Stimulated activated naive B cell treated with anti-CD40 and anti-IgM and Interleukin-4, amounts not matched to agents 10 μg/mL and 1 μg/mL and 100 μg/mL, for 72 hours (primary cell): ENCODE results near the gene FOXC1.

Experiments
- ATAC-seq, 2 donors: fragments of 150-1000 bp; cut with Tn5 transposase; replicated peaks; 2 replicates each; pipeline ENCODE4 v1.10.0; 2021; ENCODE audit warnings: moderate library complexity in 1 of 2
- DNase-seq: peaks from one replicate; pipeline ENCODE4 v3.0.0; 2021
- H3K27ac Mint-ChIP-seq: one replicate; pipeline ENCODE4 v1.8.0; 2022; ENCODE audit warnings: mild to moderate bottlenecking, mixed read lengths
- H3K27me3 Mint-ChIP-seq, 2 donors: one replicate each; pipeline ENCODE4 v1.8.0; 2022; ENCODE audit warnings: mixed read lengths in 2 of 2
- H3K36me3 Mint-ChIP-seq, 2 donors: one replicate each; pipeline ENCODE4 v1.8.0; 2022; ENCODE audit warnings: mixed read lengths in 2 of 2, mild to moderate bottlenecking in 1 of 2
- H3K4me1 Mint-ChIP-seq, 2 donors: one replicate each; pipeline ENCODE4 v1.8.0; 2022; ENCODE audit warnings: mixed read lengths in 2 of 2, mild to moderate bottlenecking in 1 of 2
- H3K4me3 Mint-ChIP-seq, 2 donors: one replicate each; pipeline ENCODE4 v1.8.0; 2022; ENCODE audit warnings: mild to moderate bottlenecking in 2 of 2, mixed read lengths in 2 of 2, moderate library complexity in 1 of 2
- H3K9me3 Mint-ChIP-seq, 2 donors: one replicate each; pipeline ENCODE4 v1.8.0; 2022; ENCODE audit warnings: mixed read lengths in 2 of 2, mild to moderate bottlenecking in 1 of 2

FOXC1 gene

GRCh38 chr6:1616701-1617463 lies 7.2 kb downstream of the FOXC1 start:
- Mint-ChIP-seq H3K9me3 (no peaks in the 10 kb centered on the region), H3K4me1 (peaks cover 10 to 19% of the 10 kb centered on the region in 2 donors), H3K27ac (no peak overlapping the region), H3K4me3 (no peak overlapping the region), H3K27me3 (peaks cover 29 to 47% of the 10 kb centered on the region in 2 donors), H3K36me3 (peaks cover 0 to 4% of the 10 kb centered on the region in 2 donors)
- DNase-seq (no peak), ATAC-seq (no peak)

DNA sequence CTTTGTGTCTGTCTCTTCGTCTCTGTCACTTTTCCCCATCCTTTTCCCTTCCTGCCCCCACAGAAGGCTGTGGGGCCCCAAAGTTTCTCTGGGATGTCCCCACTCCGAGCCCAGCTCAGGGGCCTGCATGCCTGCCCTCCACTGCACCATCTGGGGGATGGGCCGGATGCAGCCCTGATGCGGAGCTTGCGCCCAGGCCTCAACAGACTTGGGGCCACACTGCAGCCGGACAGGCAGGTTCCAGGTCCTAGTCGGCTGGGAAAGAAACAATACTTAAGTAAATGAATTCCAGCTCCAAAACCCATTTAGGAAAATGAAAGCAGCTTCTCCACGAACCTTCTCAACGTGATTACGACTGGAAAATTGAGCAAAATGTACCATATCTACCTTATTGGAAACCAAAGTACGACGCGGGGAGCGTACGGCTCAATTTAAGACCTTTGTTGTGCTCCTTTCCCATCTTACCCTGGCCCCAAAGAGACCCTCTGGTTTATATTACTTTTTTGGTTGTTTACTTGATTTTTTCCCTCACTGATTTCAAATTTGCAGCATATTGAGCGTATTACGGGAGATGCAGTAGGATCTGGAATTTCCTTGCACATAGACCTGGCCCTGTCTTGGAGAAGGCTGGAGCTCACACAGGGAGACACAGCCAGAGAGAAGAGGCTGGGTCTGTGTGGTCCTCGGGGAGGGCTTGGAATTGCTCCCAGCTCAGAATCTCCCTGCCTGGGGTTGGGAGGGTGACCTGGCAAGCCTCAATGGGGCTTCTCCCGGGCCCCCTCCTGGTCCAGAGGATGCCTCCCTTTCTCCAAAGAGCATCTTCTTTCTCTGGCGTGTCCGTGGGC lies 8.0 kb downstream of the FOXC1 start:
- ATAC-seq: no peak
- Mint-ChIP-seq H3K9me3 (no peaks in the 10 kb centered on the region), H3K36me3 (peaks cover 6 to 11% of the 10 kb centered on the region in 2 donors), H3K4me3 (no peak overlapping the region), H3K27ac (peak overlapping the region; percentile 7), H3K27me3 (peaks cover 28 to 50% of the 10 kb centered on the region in 2 donors), H3K4me1 (peaks cover 6 to 14% of the 10 kb centered on the region in 2 donors)
- no peak for DNase-seq

- Mint-ChIP-seq H3K4me3 (peak overlapping the region; percentile 29 to 41), H3K36me3 (peaks cover 7 to 16% of the 10 kb centered on the region in 2 donors), H3K4me1 (peaks cover 6 to 14% of the 10 kb centered on the region in 2 donors), H3K27me3 (peaks cover 29 to 58% of the 10 kb centered on the region in 2 donors), H3K9me3 (no peaks in the 10 kb centered on the region), H3K27ac (peak overlapping the region; percentile 27)
- ATAC-seq (no peak), DNase-seq (no peak)
These were observed 8.8 kb downstream of the FOXC1 start for GRCh38 chr6:1618311-1619097.

GRCh38 chr6:1619098-1619672 lies 9.5 kb downstream of the FOXC1 start:
- Mint-ChIP-seq H3K4me1 (peaks cover 6 to 14% of the 10 kb centered on the region in 2 donors), H3K36me3 (peaks cover 8 to 18% of the 10 kb centered on the region in 2 donors), H3K27ac (no peak overlapping the region), H3K27me3 (peaks cover 32 to 62% of the 10 kb centered on the region in 2 donors), H3K4me3 (peak overlapping the region in 1 of 2 donors; percentile 30), H3K9me3 (no peaks in the 10 kb centered on the region)
- DNase-seq: no peak
- ATAC-seq: no peak

DNA sequence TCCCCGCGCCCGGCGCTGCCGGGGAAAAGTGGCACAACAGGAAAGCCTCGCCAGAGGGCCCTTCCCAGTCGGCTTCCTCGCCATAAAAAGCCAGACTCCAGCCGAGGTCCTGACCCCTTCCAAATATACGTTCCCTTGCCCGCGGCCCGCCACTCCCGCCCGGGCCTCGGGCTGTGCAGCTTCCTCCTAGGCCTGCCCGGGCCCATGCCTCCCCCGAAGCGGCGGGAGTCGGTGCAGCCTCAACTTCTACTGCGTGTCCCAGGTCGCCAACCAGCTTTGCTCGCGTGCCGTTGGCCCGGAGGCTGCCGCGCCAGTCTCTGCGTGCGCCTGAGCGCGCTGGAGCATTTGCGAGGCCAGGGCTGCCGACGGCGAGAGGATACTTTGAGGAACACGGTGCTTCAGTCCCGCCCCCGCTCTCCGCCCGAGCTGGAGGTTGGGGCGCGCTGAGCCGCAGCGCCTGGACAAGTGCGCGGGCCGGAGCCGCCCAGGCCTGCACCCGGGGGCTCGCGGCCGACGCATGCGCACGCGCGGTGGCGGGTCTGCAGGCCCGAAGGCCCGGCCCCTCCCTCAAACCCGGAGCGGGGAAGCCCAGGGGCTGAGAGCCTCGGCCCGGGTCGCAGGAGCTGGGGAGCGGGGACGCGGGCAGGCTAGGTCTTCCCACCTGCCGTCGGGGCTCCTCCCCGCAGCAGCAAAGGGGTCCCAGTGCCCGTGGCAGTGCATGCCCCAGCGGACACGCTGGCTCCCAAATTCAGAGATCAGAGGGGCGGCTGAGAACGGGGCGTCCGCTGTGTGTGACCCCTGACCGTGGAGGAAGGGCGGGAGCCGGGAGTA lies 10.2 kb downstream of the FOXC1 start:
- Mint-ChIP-seq H3K9me3 (no peaks in the 10 kb centered on the region), H3K27me3 (peaks cover 32 to 69% of the 10 kb centered on the region in 2 donors), H3K36me3 (peaks cover 8 to 18% of the 10 kb centered on the region in 2 donors), H3K27ac (no peak overlapping the region), H3K4me1 (peaks cover 6 to 15% of the 10 kb centered on the region in 2 donors), H3K4me3 (peak overlapping the region; percentile 61 to 76)
- ATAC-seq: peak; percentile 40 to 50
- no peak for DNase-seq

- H3K27ac Mint-ChIP-seq: no peak overlapping the region
- H3K9me3 Mint-ChIP-seq: no peaks in the 10 kb centered on the region
- ATAC-seq: no peak
- no peak for DNase-seq
- peak overlapping the region in 1 of 2 donors; percentile 2 for H3K4me3 Mint-ChIP-seq
- peaks cover 9 to 22% of the 10 kb centered on the region in 2 donors for H3K4me1 Mint-ChIP-seq
- peaks cover 39 to 71% of the 10 kb centered on the region in 2 donors for H3K27me3 Mint-ChIP-seq
- peaks cover 8 to 18% of the 10 kb centered on the region in 2 donors for H3K36me3 Mint-ChIP-seq
These were observed 10.9 kb downstream of the FOXC1 start for GRCh38 chr6:1620504-1621069.

DNA sequence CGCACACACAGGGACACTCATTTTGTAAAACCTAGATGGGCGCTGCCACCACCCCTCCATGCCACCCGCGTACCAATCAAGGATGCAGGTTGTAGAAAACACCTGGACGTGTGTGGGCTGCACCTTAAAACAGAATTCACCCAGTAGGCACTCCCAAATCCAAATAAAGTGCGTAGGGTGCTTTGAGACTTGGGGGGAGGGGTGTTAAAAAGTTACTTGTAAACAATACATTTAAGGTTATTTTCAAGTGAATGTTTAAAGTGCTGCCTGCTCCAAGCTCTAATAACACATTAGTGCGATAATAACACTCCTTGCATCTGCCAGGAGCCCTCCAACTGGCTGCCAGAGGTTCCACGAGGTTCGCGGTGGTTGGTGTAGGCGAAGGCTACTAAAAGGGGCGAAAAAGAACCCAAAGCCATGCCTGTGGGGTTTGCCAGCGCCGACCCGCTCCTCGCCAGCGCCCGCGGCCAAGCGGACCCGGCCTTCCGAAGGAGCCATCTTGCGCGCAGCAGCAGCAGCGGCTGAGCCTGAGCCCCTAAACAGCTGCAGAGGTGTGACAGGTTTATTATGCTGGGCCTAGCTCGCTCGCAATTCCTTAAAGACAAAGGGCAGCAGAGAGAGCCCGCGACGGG lies 11.5 kb downstream of the FOXC1 start:
- ATAC-seq (no peak), DNase-seq (no peak)
- Mint-ChIP-seq H3K9me3 (no peaks in the 10 kb centered on the region), H3K36me3 (peaks cover 8 to 18% of the 10 kb centered on the region in 2 donors), H3K27me3 (peaks cover 43 to 74% of the 10 kb centered on the region in 2 donors), H3K4me3 (peak overlapping the region in 1 of 2 donors; percentile 2), H3K4me1 (peaks cover 9 to 27% of the 10 kb centered on the region in 2 donors), H3K27ac (no peak overlapping the region)

DNA sequence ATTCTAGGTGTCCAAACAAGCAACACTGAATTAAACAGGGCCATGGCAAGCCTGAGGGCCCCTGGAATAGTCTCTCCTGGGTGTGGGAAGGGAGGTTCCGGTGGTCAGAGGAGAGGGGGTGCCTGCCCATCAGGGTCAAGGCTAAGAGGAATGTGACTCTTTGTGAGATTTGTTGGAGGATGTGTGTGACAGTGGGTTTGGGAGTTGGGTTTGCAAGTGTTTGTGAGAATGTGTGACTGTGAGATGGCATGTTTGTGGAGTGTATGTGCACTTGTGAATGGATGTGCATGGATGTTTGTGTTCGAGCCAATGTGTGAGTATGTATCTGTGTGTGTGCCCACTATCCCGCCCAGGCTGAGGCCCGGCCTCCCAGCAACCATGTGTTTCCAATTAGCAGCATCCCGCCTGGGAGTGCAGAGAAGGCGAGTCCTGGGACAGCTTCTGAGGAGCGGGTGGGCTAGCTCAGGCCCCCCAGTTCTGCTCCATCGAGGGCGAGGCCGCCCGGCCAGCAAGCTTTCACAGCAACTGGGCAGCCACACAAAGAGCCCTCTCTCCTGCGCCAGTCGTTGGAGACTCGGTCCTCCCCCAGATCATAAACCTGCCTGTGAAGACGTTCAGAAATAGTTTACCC lies 12.6 kb downstream of the FOXC1 start:
- ATAC-seq (no peak), DNase-seq (no peak)
- peaks cover 12 to 32% of the 10 kb centered on the region in 2 donors for H3K4me1 Mint-ChIP-seq
- no peak overlapping the region for H3K4me3 Mint-ChIP-seq
- no peak overlapping the region for H3K27ac Mint-ChIP-seq
- peaks cover 44 to 78% of the 10 kb centered on the region in 2 donors for H3K27me3 Mint-ChIP-seq
- H3K9me3 Mint-ChIP-seq: no peaks in the 10 kb centered on the region
- H3K36me3 Mint-ChIP-seq: peaks cover 8 to 18% of the 10 kb centered on the region in 2 donors

DNA sequence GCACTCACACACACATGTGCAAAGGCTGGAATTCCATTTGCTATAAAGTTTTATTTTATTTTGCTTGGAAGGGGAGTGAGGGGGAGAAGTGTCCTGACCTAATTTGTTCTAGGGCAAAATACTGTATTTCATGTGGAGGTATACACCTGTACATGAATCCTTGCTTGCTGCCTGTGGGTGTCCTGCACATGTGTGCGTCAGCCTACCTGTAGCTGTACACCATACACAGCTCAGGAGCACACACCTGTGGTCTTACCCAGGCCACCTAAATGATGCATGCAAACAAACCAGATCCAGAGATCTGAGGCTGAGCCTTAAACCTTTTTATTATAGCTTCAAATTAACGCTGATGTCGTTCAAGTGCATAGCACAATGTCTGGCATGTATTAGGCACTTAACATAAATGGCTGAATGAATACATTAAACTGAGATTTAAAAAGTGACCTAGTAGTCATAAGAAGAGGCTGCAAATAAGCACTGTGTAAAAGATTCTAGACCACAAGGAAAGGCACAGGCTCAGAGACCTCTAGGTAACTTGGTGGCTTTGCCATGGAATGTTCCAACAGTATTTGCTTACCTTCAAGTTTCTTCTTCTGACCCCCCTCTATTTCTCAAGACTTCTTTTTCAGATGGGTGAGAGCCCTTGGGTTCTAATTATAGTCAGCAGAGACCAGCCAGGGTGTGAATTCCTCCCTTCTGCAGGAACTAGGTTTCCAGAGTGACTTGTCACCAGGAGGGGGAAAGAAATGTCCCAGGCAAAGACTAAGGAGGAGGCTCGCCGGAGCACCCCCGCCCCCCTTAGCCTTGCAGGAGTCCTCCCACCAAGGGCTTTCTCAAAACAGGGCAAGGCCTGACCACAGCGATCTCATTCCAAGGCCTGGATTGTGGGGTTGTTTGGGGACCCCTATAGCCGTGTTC lies 13.4 kb downstream of the FOXC1 start:
- Mint-ChIP-seq H3K4me3 (peak overlapping the region; percentile 35 to 39), H3K4me1 (peaks cover 12 to 32% of the 10 kb centered on the region in 2 donors), H3K27ac (no peak overlapping the region), H3K9me3 (no peaks in the 10 kb centered on the region), H3K36me3 (peaks cover 8 to 18% of the 10 kb centered on the region in 2 donors), H3K27me3 (peaks cover 39 to 72% of the 10 kb centered on the region in 2 donors)
- ATAC-seq (no peak), DNase-seq (no peak)

DNA sequence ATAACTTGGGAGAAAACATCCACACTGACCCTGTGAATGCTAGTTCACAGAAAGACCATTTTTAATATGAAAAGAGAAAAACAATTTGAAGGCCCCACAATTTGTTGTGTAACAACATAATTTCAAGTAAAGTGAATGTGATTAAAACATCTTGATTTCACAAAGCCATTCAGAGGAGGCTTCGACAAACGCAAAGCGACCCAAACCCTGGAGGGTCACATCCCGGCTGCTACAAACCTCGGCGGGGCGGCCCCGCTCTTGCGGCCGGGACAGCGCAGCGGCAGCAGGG lies 14.0 kb downstream of the FOXC1 start:
- Mint-ChIP-seq H3K36me3 (peaks cover 8 to 14% of the 10 kb centered on the region in 2 donors), H3K27ac (no peak overlapping the region), H3K27me3 (peaks cover 38 to 72% of the 10 kb centered on the region in 2 donors), H3K9me3 (no peaks in the 10 kb centered on the region), H3K4me3 (peak overlapping the region; percentile 35 to 39), H3K4me1 (peaks cover 9 to 28% of the 10 kb centered on the region in 2 donors)
- no peak for ATAC-seq
- no peak for DNase-seq

GRCh38 chr6:1624058-1624850 lies 14.5 kb downstream of the FOXC1 start:
- Mint-ChIP-seq H3K27me3 (peaks cover 41 to 72% of the 10 kb centered on the region in 2 donors), H3K4me1 (peaks cover 9 to 26% of the 10 kb centered on the region in 2 donors), H3K36me3 (peaks cover 12 to 17% of the 10 kb centered on the region in 2 donors), H3K9me3 (no peaks in the 10 kb centered on the region), H3K27ac (no peak overlapping the region), H3K4me3 (peak overlapping the region; percentile 79 to 81)
- DNase-seq (no peak), ATAC-seq (peak; percentile 67 to 76)
